ENCODE results near the gene KLHL18. TPM values are rescaled to one million over a fixed set of nuclear protein-coding genes. Genes with fewer than 3 reads are reported as not detected.
"Not testable (repeated sequence)": the region's sequence is repeated elsewhere in the genome, so short reads cannot be mapped to it uniquely, and the experiment has no call there.

The KLHL18 gene
- total RNA-seq, 4 donors from 2014 or later = 32.7 to 51.0 (median 44.5) TPM

GRCh38 chr3:47245271-47245670, 37.5 kb upstream of the KLHL18 start:
- DNase-seq (ENCODE audit: low spot score in 2 of 2) = no peak
- intact Hi-C loops (cut with DNase I; ENCODE audit: low total_unique reads) = no loop called here
- H3K4me3 ChIP-seq (ENCODE audit: low read depth, poor library complexity, severe bottlenecking) = no peak overlapping the region
- TF ChIP-seq POLR2A (IDR thresholded peaks at IDR 0.05) (no peak), CTCF (IDR thresholded peaks at IDR 0.05) (no peak)
- 90 to 95% methylated on average over 2 of the region's 2 CpGs for WGBS, 2 donors

- no peak overlapping the region for H3K4me3 ChIP-seq (ENCODE audit: low read depth, poor library complexity, severe bottlenecking)
- 89 to 91% methylated on average over 14 of the region's 14 CpGs for WGBS, 2 donors
- no peak for DNase-seq (ENCODE audit: low spot score in 2 of 2)
- intact Hi-C loops (cut with DNase I; ENCODE audit: low total_unique reads) = no loop called here
- TF ChIP-seq POLR2A (IDR thresholded peaks at IDR 0.05) = no peak
- TF ChIP-seq CTCF (IDR thresholded peaks at IDR 0.05) = no peak
These were observed 35.3 kb upstream of the KLHL18 start for GRCh38 chr3:47247131-47248064.

GRCh38 chr3:47250309-47251060, 32.3 kb upstream of the KLHL18 start:
- 80% methylated on average over 7 of the region's 7 CpGs for WGBS, 2 donors
- intact Hi-C loops (cut with DNase I; ENCODE audit: low total_unique reads) = no loop called here
- DNase-seq (ENCODE audit: low spot score in 2 of 2) = no peak
- TF ChIP-seq POLR2A (IDR thresholded peaks at IDR 0.05) (no peak), CTCF (IDR thresholded peaks at IDR 0.05) (no peak)
- no peak overlapping the region for H3K4me3 ChIP-seq (ENCODE audit: low read depth, poor library complexity, severe bottlenecking)

- H3K4me3 ChIP-seq (ENCODE audit: low read depth, poor library complexity, severe bottlenecking); DNase-seq (ENCODE audit: low spot score in 2 of 2); intact Hi-C loops (cut with DNase I; ENCODE audit: low total_unique reads): not testable (repeated sequence)
- 33 to 75% methylated on average over 2 to 3 of the region's 3 CpGs for WGBS, 2 donors
These were observed 31.7 kb upstream of the KLHL18 start for GRCh38 chr3:47251085-47251484.

- intact Hi-C loops (cut with DNase I; ENCODE audit: low total_unique reads) = no loop called here
- WGBS, 2 donors = 62 to 69% methylated on average over 5 of the region's 5 CpGs
- H3K4me3 ChIP-seq (ENCODE audit: low read depth, poor library complexity, severe bottlenecking) = no peak overlapping the region
- TF ChIP-seq CTCF (IDR thresholded peaks at IDR 0.05) = no peak
- TF ChIP-seq POLR2A (IDR thresholded peaks at IDR 0.05) = no peak
- no peak for DNase-seq (ENCODE audit: low spot score in 2 of 2)
These were observed 31.1 kb upstream of the KLHL18 start for GRCh38 chr3:47251689-47252088.

- H3K4me3 ChIP-seq (ENCODE audit: low read depth, poor library complexity, severe bottlenecking); DNase-seq (ENCODE audit: low spot score in 2 of 2); intact Hi-C loops (cut with DNase I; ENCODE audit: low total_unique reads): not testable (repeated sequence)
- WGBS, 2 donors = 85 to 92% methylated on average over 4 to 6 of the region's 25 CpGs
These were observed 26.4 kb upstream of the KLHL18 start for GRCh38 chr3:47256331-47256730.

Measured in lower leg skin (tissue), 4 donors.